Ascending aorta (tissue), 2 donors: ENCODE results near the gene METTL24. TPM values are rescaled to one million over a fixed set of nuclear protein-coding genes. Genes with fewer than 3 reads are reported as not detected.
"Not testable (repeated sequence)": the region's sequence is repeated elsewhere in the genome, so short reads cannot be mapped to it uniquely, and the experiment has no call there.

Source experiments
- DNase-seq, 2 donors: peaks; one replicate each; pipeline ENCODE4 v3.0.0-alpha.2; 2019; ENCODE audit warnings: low spot score in 2 of 2
- H3K27ac ChIP-seq, 2 donors: fragments of 200-600 bp; sonication (generic); one replicate each; pipeline ENCODE4 v1.5.1; 2016 to 2017; ENCODE audit warnings: mild to moderate bottlenecking in 1 of 2
- H3K27me3 ChIP-seq: fragments of 200-600 bp; sonication (generic); one replicate; pipeline ENCODE4 v1.5.1; 2017
- H3K36me3 ChIP-seq, 2 donors: fragments of 200-600 bp; sonication (generic); one replicate each; pipeline ENCODE4 v1.5.1; 2016
- H3K4me1 ChIP-seq, 2 donors: fragments of 200-600 bp; sonication (generic); one replicate each; pipeline ENCODE4 v1.5.1; 2016 to 2017; ENCODE audit warnings: mild to moderate bottlenecking in 1 of 2
- H3K4me3 ChIP-seq, 2 donors: fragments of 200-600 bp; sonication (generic); one replicate each; pipeline ENCODE4 v1.5.1; 2016 to 2017; ENCODE audit warnings: mild to moderate bottlenecking in 1 of 2
- H3K9me3 ChIP-seq, 2 donors: fragments of 200-600 bp; sonication (generic); one replicate each; pipeline ENCODE4 v1.5.1; 2016
- CTCF ChIP-seq, 3 experiments: fragments of 200-600 bp in 2 of 3; fragments of 450-650 bp in 1 of 3; sonication (generic) in 2 of 3; IDR thresholded peaks; one replicate each; pipeline ENCODE4 v1.5.1; 2016 to 2019; ENCODE audit warnings: antibody characterized with exemption in 3 of 3, mild to moderate bottlenecking in 1 of 3, moderate library complexity in 1 of 3
- intact Hi-C: fragments of 100-400 bp; cut with DNase I; formaldehyde crosslinking; loops from one replicate; pipeline ENCODE4 v1.15.1; 2023
- total RNA-seq: library from RNA; depleted of rRNA; stranded (reverse); fragments of >200 nt; gene quantifications from one replicate; pipeline ENCODE4 v1.1.0, GENCODE V29; 2016

METTL24 gene
- total RNA-seq, 1 donor from 2014 or later, result 2.0 TPM

GRCh38 chr6:110282412-110282811 is 75.7 kb downstream of the METTL24 start:
- Histone ChIP-seq H3K27me3 (no peaks in the 10 kb centered on the region), H3K27ac (no peak overlapping the region), H3K4me1 (no peaks in the 10 kb centered on the region), H3K9me3 (no peaks in the 10 kb centered on the region), H3K4me3 (no peak overlapping the region), H3K36me3 (no peaks in the 10 kb centered on the region)
- no peak for TF ChIP-seq CTCF (IDR thresholded peaks at IDR 0.05)
- no peak for DNase-seq
- intact Hi-C loops, result no loop called here

GRCh38 chr6:110277100-110277665 is 81.0 kb downstream of the METTL24 start:
- Histone ChIP-seq H3K27ac (no peak overlapping the region), H3K9me3 (no peaks in the 10 kb centered on the region), H3K36me3 (no peaks in the 10 kb centered on the region), H3K27me3 (no peaks in the 10 kb centered on the region), H3K4me3 (no peak overlapping the region), H3K4me1 (no peaks in the 10 kb centered on the region)
- intact Hi-C loops, result no loop called here
- no peak for TF ChIP-seq CTCF (IDR thresholded peaks at IDR 0.05)
- DNase-seq, result no peak

- DNase-seq, H3K36me3 ChIP-seq: not testable (repeated sequence)
Observed at GRCh38 chr6:110272781-110273180, 85.4 kb downstream of the METTL24 start.

DNA sequence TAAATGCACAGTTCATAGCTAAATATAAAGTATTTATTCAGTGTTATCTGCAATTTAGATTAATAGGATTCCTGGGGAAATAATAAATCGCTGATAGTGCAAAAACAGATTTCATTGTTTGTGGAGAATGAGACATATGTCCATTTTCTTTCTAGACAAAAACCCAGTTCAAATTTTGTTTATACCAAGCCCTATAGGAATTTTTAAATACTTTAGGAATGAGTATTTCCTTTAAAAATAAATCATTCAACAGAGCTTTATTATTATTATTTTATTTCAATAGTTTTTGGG is 86.5 kb downstream of the METTL24 start:
- no peak for DNase-seq
- Histone ChIP-seq H3K9me3 (no peaks in the 10 kb centered on the region), H3K36me3 (no peaks in the 10 kb centered on the region), H3K4me1 (no peaks in the 10 kb centered on the region), H3K27ac (no peak overlapping the region), H3K27me3 (no peaks in the 10 kb centered on the region), H3K4me3 (no peak overlapping the region)
- no peak for TF ChIP-seq CTCF (IDR thresholded peaks at IDR 0.05)
- intact Hi-C loops, result no loop called here

More at GRCh38 chr6:110272781-110273180, 85.4 kb downstream of the METTL24 start:
- intact Hi-C loops, H3K4me1 ChIP-seq, H3K27ac ChIP-seq, H3K4me3 ChIP-seq, H3K27me3 ChIP-seq, H3K9me3 ChIP-seq: not testable (repeated sequence)

DNA sequence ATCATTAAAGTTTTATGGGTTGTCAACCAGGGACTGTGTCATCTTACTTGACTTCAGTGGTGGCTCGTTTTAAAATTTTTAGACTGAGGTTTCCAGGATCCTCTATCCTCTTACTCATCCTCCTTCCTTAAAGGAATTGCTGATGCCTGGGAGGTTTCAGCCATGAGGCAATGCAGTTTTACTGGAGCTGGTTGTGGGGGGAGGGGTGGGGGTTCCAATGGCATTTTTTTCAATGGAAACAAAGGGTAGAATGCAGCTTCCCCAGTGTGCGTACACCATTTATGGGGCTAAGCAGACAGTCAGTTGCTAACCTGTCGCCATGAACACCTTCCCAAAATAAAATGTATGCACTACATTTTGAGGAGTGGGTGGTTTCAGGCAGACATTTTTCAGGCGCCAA is 88.0 kb downstream of the METTL24 start:
- DNase-seq, result no peak
- intact Hi-C loops, result no loop called here
- Histone ChIP-seq H3K36me3 (no peaks in the 10 kb centered on the region), H3K27ac (no peak overlapping the region), H3K4me3 (no peak overlapping the region), H3K9me3 (no peaks in the 10 kb centered on the region), H3K4me1 (no peaks in the 10 kb centered on the region), H3K27me3 (no peaks in the 10 kb centered on the region)
- TF ChIP-seq CTCF (IDR thresholded peaks at IDR 0.05), result no peak

GRCh38 chr6:110269623-110270022 is 88.5 kb downstream of the METTL24 start:
- Histone ChIP-seq H3K27me3 (no peaks in the 10 kb centered on the region), H3K27ac (no peak overlapping the region), H3K9me3 (no peaks in the 10 kb centered on the region), H3K4me1 (no peaks in the 10 kb centered on the region), H3K36me3 (no peaks in the 10 kb centered on the region), H3K4me3 (no peak overlapping the region)
- TF ChIP-seq CTCF (IDR thresholded peaks at IDR 0.05), result no peak
- no peak for DNase-seq
- intact Hi-C loops, result no loop called here
